HEK293T (cell line): ENCODE data around the gene NUP205.
A peak's percentile ranks its signal among the peaks of the same experiment; 100 is the strongest.

Experiments used
- CTCF ChIA-PET: fragments of 350-600 bp; formaldehyde crosslinking; extraction: SDS; loops from one replicate; lab custom pipeline; 2021; ENCODE audit warnings: antibody characterized with exemption, inconsistent platforms; lab: Yijun Ruan, JAX
- POLR2A ChIA-PET: fragments of 350-600 bp; formaldehyde crosslinking; extraction: SDS; loops from one replicate; lab custom pipeline; 2020; ENCODE audit warnings: antibody characterized with exemption, inconsistent platforms; lab: Yijun Ruan, JAX
- DNase-seq: peaks from one replicate; pipeline ENCODE4 v3.0.0; 2012; ENCODE audit warnings: mixed read lengths; ENCODE audit errors: extremely low spot score
- ARNT ChIP-seq: fragments of 450-650 bp; IDR thresholded peaks from 2 replicates; pipeline ENCODE4 v1.6.1; 2017; ENCODE audit warnings: mild to moderate bottlenecking
- BHLHE40 ChIP-seq: fragments of 450-650 bp; IDR thresholded peaks from 2 replicates; pipeline ENCODE4 v1.6.1; 2016; ENCODE audit warnings: mild to moderate bottlenecking, moderate library complexity, borderline replicate concordance
- CTBP1 ChIP-seq: fragments of 450-650 bp; IDR thresholded peaks from 2 replicates; pipeline ENCODE4 v1.6.1; 2016; ENCODE audit warnings: borderline replicate concordance
- ELF4 ChIP-seq: fragments of 450-650 bp; IDR thresholded peaks from 2 replicates; pipeline ENCODE4 v1.6.1; 2017; ENCODE audit warnings: antibody characterized with exemption
- FOXA1 ChIP-seq: fragments of 450-650 bp; IDR thresholded peaks from 2 replicates; pipeline ENCODE4 v1.6.1; 2016; ENCODE audit warnings: mild to moderate bottlenecking
- FOXK2 ChIP-seq: fragments of 450-650 bp; IDR thresholded peaks from 2 replicates; pipeline ENCODE4 v1.6.1; 2016; ENCODE audit warnings: mild to moderate bottlenecking
- FOXM1 ChIP-seq: fragments of 450-650 bp; IDR thresholded peaks from 2 replicates; pipeline ENCODE4 v1.6.1; 2017; ENCODE audit warnings: mild to moderate bottlenecking, borderline replicate concordance
- HDGF ChIP-seq: fragments of 450-650 bp; IDR thresholded peaks from 2 replicates; pipeline ENCODE4 v1.6.1; 2017; ENCODE audit warnings: antibody characterized with exemption, borderline replicate concordance
- L3MBTL2 ChIP-seq: fragments of 450-650 bp; conservative IDR thresholded peaks from 2 replicates; pipeline ENCODE4 v1.6.1; 2016; ENCODE audit warnings: mild to moderate bottlenecking
- LEF1 ChIP-seq: fragments of 450-650 bp; IDR thresholded peaks from 2 replicates; pipeline ENCODE4 v1.6.1; 2017; ENCODE audit warnings: mild to moderate bottlenecking, borderline replicate concordance
- NFRKB ChIP-seq: fragments of 450-650 bp; IDR thresholded peaks from 2 replicates; pipeline ENCODE4 v1.6.1; 2016; ENCODE audit warnings: mild to moderate bottlenecking, moderate library complexity
- SP1 ChIP-seq: fragments of 450-650 bp; IDR thresholded peaks from 2 replicates; pipeline ENCODE4 v1.6.1; 2017
- SUZ12 ChIP-seq: fragments of 450-650 bp; IDR thresholded peaks from 2 replicates; pipeline ENCODE4 v1.6.1; 2016; ENCODE audit warnings: mild to moderate bottlenecking
- TARDBP ChIP-seq: fragments of 450-650 bp; IDR thresholded peaks from 2 replicates; pipeline ENCODE4 v1.6.1; 2016
- ZNF384 ChIP-seq: fragments of 450-650 bp; IDR thresholded peaks from 2 replicates; pipeline ENCODE4 v1.6.1; 2016
- TF ChIP-seq, protein P1 (sequence below): fragments of 450-650 bp; IDR thresholded peaks from 2 replicates; pipeline ENCODE4 v1.6.1; 2016

The NUP205 gene

DNA sequence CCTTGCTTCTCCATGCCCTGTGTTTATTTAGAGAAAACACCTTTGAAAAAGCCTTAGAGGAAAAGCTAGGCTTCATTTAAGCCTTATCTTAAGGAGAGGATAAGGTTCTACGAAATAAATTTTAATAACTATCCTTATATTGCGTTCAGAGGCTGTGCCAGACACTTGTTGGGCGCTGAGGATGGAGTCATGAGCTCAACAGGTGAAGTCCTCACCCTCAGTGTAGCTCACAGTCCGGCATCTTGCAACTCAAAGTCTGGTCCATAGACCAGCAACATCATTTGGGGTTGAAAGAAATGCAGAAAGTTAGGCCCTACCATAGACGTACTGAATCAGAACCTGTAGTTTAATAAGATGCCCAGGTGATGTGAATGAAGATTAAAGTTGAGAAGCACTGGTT, 100.8 kb downstream of the NUP205 start:
- no peak for DNase-seq
- no peak for TF ChIP-seq HDGF
- no peak for TF ChIP-seq LEF1
- TF ChIP-seq FOXM1, result no peak
- TF ChIP-seq SP1, result no peak
- no peak for TF ChIP-seq NFRKB
- no peak for TF ChIP-seq ELF4
- TF ChIP-seq, protein P1, sequence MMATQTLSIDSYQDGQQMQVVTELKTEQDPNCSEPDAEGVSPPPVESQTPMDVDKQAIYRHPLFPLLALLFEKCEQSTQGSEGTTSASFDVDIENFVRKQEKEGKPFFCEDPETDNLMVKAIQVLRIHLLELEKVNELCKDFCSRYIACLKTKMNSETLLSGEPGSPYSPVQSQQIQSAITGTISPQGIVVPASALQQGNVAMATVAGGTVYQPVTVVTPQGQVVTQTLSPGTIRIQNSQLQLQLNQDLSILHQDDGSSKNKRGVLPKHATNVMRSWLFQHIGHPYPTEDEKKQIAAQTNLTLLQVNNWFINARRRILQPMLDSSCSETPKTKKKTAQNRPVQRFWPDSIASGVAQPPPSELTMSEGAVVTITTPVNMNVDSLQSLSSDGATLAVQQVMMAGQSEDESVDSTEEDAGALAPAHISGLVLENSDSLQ, result no peak
- no peak for TF ChIP-seq CTBP1
- TF ChIP-seq FOXA1, result no peak
- TF ChIP-seq FOXK2, result no peak
- TF ChIP-seq ARNT, result no peak
- TF ChIP-seq ZNF384, result no peak
- no peak for TF ChIP-seq BHLHE40
- no peak for TF ChIP-seq L3MBTL2
- TF ChIP-seq SUZ12, result no peak
- TF ChIP-seq TARDBP, result no peak
- POLR2A ChIA-PET, result no interaction called here
- CTCF ChIA-PET, result interaction anchor here (2.5 kb wide), 1 partner anchor 13 kb away, joined by 11 read pairs; no protein-coding TSS in a partner anchor

- no peak for TF ChIP-seq FOXK2
- no peak for TF ChIP-seq SP1
- no peak for TF ChIP-seq CTBP1
- no peak for TF ChIP-seq NFRKB
- no peak for TF ChIP-seq SUZ12
- TF ChIP-seq ARNT, result no peak
- no peak for TF ChIP-seq BHLHE40
- no peak for TF ChIP-seq FOXM1
- no peak for TF ChIP-seq ELF4
- DNase-seq, result no peak
- POLR2A ChIA-PET, result interaction anchor here (0.8 to 1.3 kb wide), 2 partner anchors 16 to 69 kb away, joined by 3 to 5 read pairs; partner anchors contain the start of gene SLC13A4
- CTCF ChIA-PET, result interaction anchor here (0.8 kb wide), 1 partner anchor 14 kb away, joined by 5 read pairs; no protein-coding TSS in a partner anchor
Observed at GRCh38 chr7:135659159-135659846, 101.6 kb downstream of the NUP205 start.

DNA sequence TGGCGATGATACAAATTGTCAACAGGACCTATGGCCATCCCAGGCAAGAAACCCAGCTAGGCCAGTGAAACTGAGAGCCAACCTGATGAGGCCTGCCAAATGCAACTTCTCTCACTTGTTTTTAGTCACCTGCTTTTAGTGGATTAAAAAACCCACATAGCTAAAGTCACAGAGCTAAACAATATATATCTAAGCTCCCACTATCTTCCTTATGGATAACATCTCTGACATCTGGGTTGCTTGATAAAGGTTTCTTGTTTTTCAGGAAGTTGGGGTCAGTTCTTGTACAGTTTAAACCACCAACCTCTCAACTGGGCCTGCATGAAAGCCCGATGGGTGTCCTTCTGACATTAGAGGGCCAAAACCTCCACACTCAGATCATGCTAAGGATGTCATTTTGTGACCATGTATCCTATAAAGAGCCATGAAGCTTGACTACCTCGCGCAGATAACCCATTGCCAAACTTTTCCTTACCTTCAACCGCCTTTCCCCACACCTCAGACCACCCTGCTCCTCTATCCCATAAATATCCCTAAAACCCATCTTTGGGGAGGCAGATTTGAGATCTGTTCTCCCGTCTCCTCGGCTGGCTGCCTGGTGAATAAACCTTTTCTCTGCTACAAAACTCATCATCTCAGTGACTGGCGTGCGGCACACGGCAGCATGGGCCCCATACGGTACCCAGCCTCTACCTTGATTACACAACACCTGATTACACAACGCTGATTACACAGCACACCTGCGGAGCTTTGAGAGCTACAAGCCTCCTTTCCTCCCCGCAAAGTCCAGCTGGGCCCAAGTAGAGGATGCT, 103.8 kb downstream of the NUP205 start:
- TF ChIP-seq FOXA1 (no peak), SP1 (no peak), ZNF384 (no peak), TARDBP (no peak), L3MBTL2 (no peak), SUZ12 (no peak), FOXK2 (no peak), CTBP1 (no peak), ARNT (no peak), ELF4 (no peak), BHLHE40 (no peak), NFRKB (no peak), FOXM1 (no peak), LEF1 (no peak), HDGF (no peak)
- TF ChIP-seq, protein P1, result no peak
- ChIA-PET POLR2A (interaction anchor here (0.8 to 3.5 kb wide), 22 partner anchors 8 to 387 kb away, joined by 3 to 14 read pairs (median 6); partner anchors contain the start of gene SLC13A4), CTCF (interaction anchor here (1.0 kb wide), 3 partner anchors 10 to 387 kb away, joined by 3 to 6 read pairs (median 3); no protein-coding TSS in a partner anchor)
- no peak for DNase-seq

GRCh38 chr7:135662123-135662372, 104.3 kb downstream of the NUP205 start:
- ChIA-PET POLR2A (interaction anchor here (1.0 to 3.5 kb wide), 22 partner anchors 9 to 387 kb away, joined by 3 to 14 read pairs (median 5); partner anchors contain the start of gene SLC13A4), CTCF (interaction anchor here (1.0 kb wide), 2 partner anchors 10 to 46 kb away, joined by 3 to 6 read pairs; no protein-coding TSS in a partner anchor)
- DNase-seq, result no peak
- TF ChIP-seq HDGF (no peak), SP1 (no peak), ELF4 (peak; percentile 79; the same call in 1 of the 2 replicates), FOXM1 (no peak), TARDBP (no peak), CTBP1 (peak; percentile 40; the same call in 1 of the 2 replicates), LEF1 (no peak; the same call in 1 of the 2 replicates), NFRKB (peak; percentile 37; the same call in 1 of the 2 replicates), L3MBTL2 (peak; percentile 79), SUZ12 (no peak), FOXK2 (no peak), BHLHE40 (no peak), FOXA1 (no peak), ZNF384 (no peak), ARNT (no peak)
- TF ChIP-seq, protein P1, result no peak
